Gastrocnemius medialis (tissue), 4 donors: ENCODE results near the gene PSMD5. TPM values are rescaled to one million over a fixed set of nuclear protein-coding genes. Genes with fewer than 3 reads are reported as not detected.

Experiments
- ATAC-seq, 2 donors: fragments of 150-250 bp; one replicate each; pipeline ENCODE4 v1.9.1; 2016
- DNase-seq, 2 donors: peaks; one replicate each; pipeline ENCODE4 v3.0.0-alpha.2; 2019
- H3K27ac ChIP-seq, 4 donors: fragments of 200-600 bp; sonication (generic); 1 replicate in 1 of 4; 2 replicates in 3 of 4; pipeline ENCODE4 v1.5.1; 2016 to 2018; ENCODE audit warnings: mild to moderate bottlenecking in 2 of 4, moderate library complexity in 1 of 4
- H3K27me3 ChIP-seq, 3 donors: fragments of 200-600 bp; sonication (generic) in 2 of 3; 1 replicate in 1 of 3; 2 replicates in 2 of 3; pipeline versions ENCODE4 v1.5.1 to v1.6.0; 2016 to 2019; ENCODE audit warnings: mild to moderate bottlenecking in 1 of 3, moderate library complexity in 1 of 3
- H3K36me3 ChIP-seq, 2 donors: fragments of 200-600 bp; sonication (generic) in 1 of 2; one replicate each; pipeline ENCODE4 v1.5.1; 2017 to 2018
- H3K4me1 ChIP-seq, 2 donors: fragments of 200-600 bp; sonication (generic) in 1 of 2; one replicate each; pipeline ENCODE4 v1.5.1; 2016 to 2017; ENCODE audit warnings: mild to moderate bottlenecking in 2 of 2
- H3K4me3 ChIP-seq, 4 donors: fragments of 200-600 bp; sonication (generic) in 3 of 4; 1 replicate in 1 of 4; 2 replicates in 3 of 4; pipeline ENCODE4 v1.5.1; 2016 to 2019; ENCODE audit warnings: mild to moderate bottlenecking in 2 of 4
- H3K9me3 ChIP-seq, 3 donors: fragments of 200-600 bp; sonication (generic) in 2 of 3; 1 replicate in 1 of 3; 2 replicates in 2 of 3; pipeline ENCODE4 v1.5.1; 2016 to 2019
- CTCF ChIP-seq, 5 experiments: fragments of 450-650 bp in 3 of 5; fragments of 200-600 bp in 2 of 5; sonication (generic) in 2 of 5; IDR thresholded peaks in 4 of 5; conservative IDR thresholded peaks in 1 of 5; 1 replicate in 4 of 5; 2 replicates in 1 of 5; pipeline ENCODE4 v1.5.1; 2016 to 2019; ENCODE audit warnings: antibody characterized with exemption in 5 of 5, mild to moderate bottlenecking in 3 of 5, moderate library complexity in 3 of 5
- POLR2A ChIP-seq, 2 donors: fragments of 450-650 bp; IDR thresholded peaks; one replicate each; pipeline ENCODE4 v1.6.1; 2017; ENCODE audit warnings: antibody characterized with exemption in 2 of 2, mild to moderate bottlenecking in 2 of 2, moderate library complexity in 2 of 2
- in situ Hi-C, 4 donors: fragments of 200-750 bp; cut with MboI; loops; one replicate each; pipeline versions ENCODE4 v1.15.0 to v1.8.0; 2017; ENCODE audit warnings: low sequenced_read_pairs in 4 of 4
- intact Hi-C: fragments of 100-400 bp; cut with DNase I; formaldehyde crosslinking; loops from one replicate; pipeline ENCODE4 v1.15.1; 2023; ENCODE audit warnings: low total_unique reads
- total RNA-seq, 4 donors: library from RNA; depleted of rRNA; stranded (reverse); fragments of >200 nt; gene quantifications; one replicate each; pipeline versions ENCODE4 v1.1.0 to v1.2.3, GENCODE V29; 2016

Gene PSMD5
- total RNA-seq, 4 donors from 2014 or later: 9.3 to 35.3 (median 12.6) TPM

DNA sequence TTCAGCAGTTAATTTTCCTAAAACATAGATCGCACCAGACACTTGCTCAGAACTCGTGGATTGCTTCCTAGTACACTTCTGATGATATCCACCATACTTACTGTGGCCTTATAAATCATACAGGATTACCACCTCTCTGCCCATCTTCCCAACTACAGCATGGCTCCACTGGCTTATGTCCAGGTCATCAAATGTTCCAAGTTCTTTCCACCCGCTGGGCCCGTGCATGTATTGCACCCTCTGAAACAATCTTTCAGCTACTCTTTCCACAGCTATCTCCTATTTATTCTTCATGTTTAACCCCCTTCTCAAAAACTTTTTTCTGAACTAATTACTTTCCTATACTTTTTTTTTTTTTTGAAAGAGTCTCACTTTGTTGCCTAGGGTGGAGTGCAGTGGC lies 68.0 kb downstream of the PSMD5 start:
- peaks cover 0 to 72% of the 10 kb centered on the region in 2 donors for H3K36me3 ChIP-seq
- DNase-seq (no peak), ATAC-seq (no peak)
- no peaks in the 10 kb centered on the region for H3K9me3 ChIP-seq
- intact Hi-C loops: no loop called here
- no peak overlapping the region for H3K4me3 ChIP-seq
- no peak overlapping the region for H3K27ac ChIP-seq
- no peak for TF ChIP-seq CTCF (IDR thresholded peaks at IDR 0.05 in 4 of 5, conservative IDR thresholded peaks at IDR 0.05 in 1 of 5)
- no peak for TF ChIP-seq POLR2A (IDR thresholded peaks at IDR 0.05)
- in situ Hi-C loops: loop anchor here in 2 of 4 donors (25.0 kb wide), 1 partner anchor 163 kb away; the partner anchor contains the start of gene TRAF1 (in 2 of the 2)
- H3K27me3 ChIP-seq: no peaks in the 10 kb centered on the region
- no peaks in the 10 kb centered on the region for H3K4me1 ChIP-seq

DNA sequence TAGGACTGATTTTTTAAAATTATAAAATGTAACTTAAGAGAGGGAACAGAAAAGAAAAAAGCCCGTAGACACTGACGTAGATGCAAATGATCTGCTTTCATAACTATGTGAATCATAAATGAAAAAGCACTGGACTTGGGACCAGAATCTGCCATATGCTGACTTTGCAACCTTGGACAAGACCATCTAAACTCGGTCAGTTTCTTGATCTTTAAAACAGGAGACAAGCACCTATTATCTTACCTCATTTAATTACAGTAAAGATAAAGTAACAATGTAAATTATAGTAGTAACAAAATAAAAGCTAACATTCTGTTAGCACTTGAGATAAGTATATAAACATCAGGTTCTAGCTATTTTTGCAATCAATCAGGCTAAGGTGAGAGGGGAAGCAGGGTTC lies 69.5 kb downstream of the PSMD5 start:
- H3K36me3 ChIP-seq: peaks cover 0 to 79% of the 10 kb centered on the region in 2 donors
- intact Hi-C loops (no loop called here), in situ Hi-C loops (loop anchor here in 2 of 4 donors (25.0 kb wide), 1 partner anchor 164 kb away; the partner anchor contains the start of gene TRAF1 (in 2 of the 2))
- no peaks in the 10 kb centered on the region for H3K4me1 ChIP-seq
- DNase-seq (no peak), ATAC-seq (no peak)
- H3K27me3 ChIP-seq: no peaks in the 10 kb centered on the region
- no peak overlapping the region for H3K4me3 ChIP-seq
- TF ChIP-seq CTCF (IDR thresholded peaks at IDR 0.05 in 4 of 5, conservative IDR thresholded peaks at IDR 0.05 in 1 of 5) (no peak), POLR2A (IDR thresholded peaks at IDR 0.05) (no peak)
- no peaks in the 10 kb centered on the region for H3K9me3 ChIP-seq
- H3K27ac ChIP-seq: no peak overlapping the region

DNA sequence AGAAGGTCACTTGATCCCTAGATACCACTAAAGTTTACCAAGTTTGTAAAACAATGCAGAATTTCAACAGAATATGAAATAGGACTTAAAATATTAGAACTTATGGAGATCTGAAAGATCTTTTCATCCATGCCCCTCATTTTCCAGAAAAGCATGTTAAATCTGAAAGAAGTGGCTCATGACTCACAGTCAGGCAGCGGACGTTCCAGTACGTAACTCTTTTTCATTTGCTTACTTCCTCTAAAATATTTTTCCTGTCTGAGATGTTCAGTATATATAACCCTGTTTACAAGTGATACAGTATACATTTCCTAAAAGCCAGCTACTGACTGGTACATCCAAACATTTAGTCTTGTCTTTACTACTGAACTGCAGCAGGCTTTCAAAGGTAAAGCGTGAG lies 71.8 kb downstream of the PSMD5 start:
- DNase-seq (no peak), ATAC-seq (no peak)
- Histone ChIP-seq H3K9me3 (no peaks in the 10 kb centered on the region), H3K4me3 (no peak overlapping the region), H3K27me3 (no peaks in the 10 kb centered on the region), H3K36me3 (peaks cover 0 to 59% of the 10 kb centered on the region in 2 donors), H3K27ac (no peak overlapping the region), H3K4me1 (no peaks in the 10 kb centered on the region)
- no peak for TF ChIP-seq POLR2A (IDR thresholded peaks at IDR 0.05)
- no peak for TF ChIP-seq CTCF (IDR thresholded peaks at IDR 0.05 in 4 of 5, conservative IDR thresholded peaks at IDR 0.05 in 1 of 5)
- intact Hi-C loops: no loop called here
- in situ Hi-C loops: loop anchor here in 2 of 4 donors (25.0 kb wide), 1 partner anchor 166 kb away; the partner anchor contains the start of gene TRAF1 (in 2 of the 2)

GRCh38 chr9:120768886-120769285 lies 73.8 kb downstream of the PSMD5 start:
- intact Hi-C loops: no loop called here
- ATAC-seq: no peak
- no peak overlapping the region for H3K4me3 ChIP-seq
- H3K27ac ChIP-seq: no peak overlapping the region
- no peaks in the 10 kb centered on the region for H3K9me3 ChIP-seq
- no peak for DNase-seq
- in situ Hi-C loops: loop anchor here in 2 of 4 donors (25.0 kb wide), 1 partner anchor 168 kb away; the partner anchor contains the start of gene TRAF1 (in 2 of the 2)
- peaks cover 0 to 56% of the 10 kb centered on the region in 2 donors for H3K36me3 ChIP-seq
- no peaks in the 10 kb centered on the region for H3K4me1 ChIP-seq
- no peaks in the 10 kb centered on the region for H3K27me3 ChIP-seq
- TF ChIP-seq CTCF (IDR thresholded peaks at IDR 0.05 in 4 of 5, conservative IDR thresholded peaks at IDR 0.05 in 1 of 5) (no peak), POLR2A (IDR thresholded peaks at IDR 0.05) (no peak)

GRCh38 chr9:120768247-120768646 lies 74.5 kb downstream of the PSMD5 start:
- in situ Hi-C loops: loop anchor here in 2 of 4 donors (25.0 kb wide), 1 partner anchor 169 kb away; the partner anchor contains the start of gene TRAF1 (in 2 of the 2)
- TF ChIP-seq POLR2A (IDR thresholded peaks at IDR 0.05): no peak
- no peak for TF ChIP-seq CTCF (IDR thresholded peaks at IDR 0.05 in 4 of 5, conservative IDR thresholded peaks at IDR 0.05 in 1 of 5)
- H3K4me1 ChIP-seq: no peaks in the 10 kb centered on the region
- peaks cover 0 to 61% of the 10 kb centered on the region in 2 donors for H3K36me3 ChIP-seq
- no peaks in the 10 kb centered on the region for H3K27me3 ChIP-seq
- intact Hi-C loops: no loop called here
- H3K9me3 ChIP-seq: no peaks in the 10 kb centered on the region
- no peak for DNase-seq
- H3K27ac ChIP-seq: no peak overlapping the region
- no peak for ATAC-seq
- no peak overlapping the region for H3K4me3 ChIP-seq
